GM20431 (cell line): Measurements from ENCODE around the gene PIP4K2A.
"Not testable (repeated sequence)": the region's sequence is repeated elsewhere in the genome, so short reads cannot be mapped to it uniquely, and the experiment has no call there.

Source experiments
- in situ Hi-C: fragments of 300-500 bp; cut with MseI, MboI; formaldehyde crosslinking; loops from one replicate; pipeline ENCODE4 v1.15.0; 2020; ENCODE audit warnings: low sequenced_read_pairs; ENCODE audit not compliant: unreplicated experiment

Gene PIP4K2A

GRCh38 chr10:22541900-22542299 lies 172.5 kb downstream of the PIP4K2A start:
- in situ Hi-C loops: no loop called here

DNA sequence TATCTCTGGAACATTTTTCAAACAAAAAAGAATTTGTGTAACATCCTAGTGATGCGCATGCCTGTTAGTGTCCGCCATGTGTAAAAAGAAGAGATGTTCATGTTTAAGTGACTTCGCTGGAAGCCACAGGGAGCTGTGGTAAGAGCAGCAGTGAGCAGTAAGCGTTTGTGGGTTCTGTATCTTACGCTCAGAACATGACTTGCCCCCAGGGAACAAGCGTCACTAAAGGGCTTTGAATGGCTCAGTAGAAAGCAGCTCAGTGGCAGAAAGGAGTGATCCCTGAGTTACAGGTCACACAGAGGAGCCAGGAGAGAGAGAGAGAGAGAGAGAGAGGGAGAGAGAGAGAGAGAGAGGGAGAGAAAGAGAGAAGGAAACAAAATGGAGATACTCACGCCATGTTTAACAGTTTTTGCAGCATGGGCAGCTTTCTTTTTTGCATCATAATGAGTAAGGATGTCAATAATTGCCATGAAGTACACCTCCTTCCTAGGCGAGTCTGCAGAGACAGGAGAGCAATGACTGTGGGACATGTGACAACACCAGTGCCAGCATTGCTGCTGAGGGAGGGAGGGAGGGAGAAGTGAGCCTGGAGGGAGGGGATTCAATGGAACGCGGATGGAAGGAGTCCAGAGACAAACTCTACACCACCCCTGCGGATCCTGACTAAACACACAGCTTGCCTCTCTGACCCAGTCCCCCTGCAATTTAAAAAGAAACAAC lies 174.6 kb downstream of the PIP4K2A start:
- in situ Hi-C loops: no loop called here

DNA sequence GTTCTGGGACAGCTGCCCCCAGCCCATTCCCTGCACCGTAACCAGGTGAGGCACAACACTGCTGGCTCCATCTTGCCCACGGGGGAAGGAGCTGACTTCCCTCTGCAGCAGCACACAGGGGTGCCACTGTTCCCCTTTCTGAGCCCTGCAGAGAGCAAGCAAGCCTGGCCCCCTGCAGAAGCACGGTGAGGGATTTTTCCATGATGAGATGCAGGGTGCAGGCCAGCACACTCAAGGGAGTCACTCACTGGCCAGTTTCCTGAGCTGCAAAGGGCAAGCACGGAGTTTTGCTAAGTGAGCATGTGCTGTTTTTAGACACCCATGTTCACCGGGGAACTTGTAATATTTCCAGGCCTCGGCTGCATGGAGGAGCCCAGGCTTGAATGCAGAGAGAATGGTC lies 176.6 kb downstream of the PIP4K2A start:
- in situ Hi-C loops: no loop called here

DNA sequence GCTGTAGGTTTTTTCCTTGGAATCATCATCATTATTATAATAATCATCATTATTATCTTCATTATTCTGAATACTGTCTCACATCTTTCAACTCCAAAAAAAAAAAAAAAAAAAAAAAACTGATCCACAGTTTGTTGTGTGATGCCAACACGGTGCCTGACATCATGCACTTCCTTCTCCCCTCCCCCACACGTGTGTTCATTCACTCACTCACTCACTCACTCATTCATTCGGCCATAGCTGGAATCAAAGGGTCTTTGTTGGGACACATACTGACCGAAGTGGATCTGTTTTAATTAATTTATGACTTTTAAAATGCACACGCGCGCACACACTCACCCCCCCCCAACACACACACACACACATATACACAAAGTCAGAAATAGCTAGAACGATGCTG lies 177.8 kb downstream of the PIP4K2A start:
- in situ Hi-C loops: no loop called here

DNA sequence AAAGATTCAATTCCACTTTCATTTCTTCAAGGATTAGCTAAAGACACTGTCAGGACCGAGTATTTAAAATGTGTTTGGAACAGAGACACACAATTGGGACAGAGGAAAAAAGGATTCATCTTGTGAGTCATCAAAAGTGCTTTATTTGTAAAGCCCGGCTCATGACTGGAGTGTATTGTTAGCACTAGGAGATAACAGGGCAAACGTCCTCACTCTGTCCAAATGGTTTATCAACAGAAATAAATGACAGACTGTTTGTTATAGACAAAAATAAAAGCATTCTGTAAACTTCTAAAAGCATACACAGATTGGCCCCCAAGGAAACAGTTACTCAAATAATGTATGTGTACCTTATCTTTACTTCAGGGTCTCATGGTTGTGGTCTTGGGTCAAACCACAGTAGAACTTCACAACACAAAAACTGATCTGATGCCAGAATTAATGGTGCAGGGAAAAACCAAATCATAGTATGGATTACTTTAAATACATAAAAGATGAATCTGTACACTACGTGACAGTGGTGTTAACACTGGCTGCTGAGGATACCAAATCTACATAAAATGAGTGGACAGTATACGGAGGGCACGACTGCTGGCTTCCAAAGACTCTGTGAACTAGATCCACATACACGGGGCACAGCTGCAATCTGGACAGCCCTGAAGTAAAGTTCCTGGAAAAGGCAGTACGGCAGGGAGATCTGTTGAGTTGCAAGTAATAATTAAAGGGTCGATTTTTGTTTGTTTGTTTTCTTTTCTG lies 179.4 kb downstream of the PIP4K2A start:
- in situ Hi-C loops: no loop called here

GRCh38 chr10:22531441-22531840 lies 182.9 kb downstream of the PIP4K2A start:
- in situ Hi-C loops: no loop called here

DNA sequence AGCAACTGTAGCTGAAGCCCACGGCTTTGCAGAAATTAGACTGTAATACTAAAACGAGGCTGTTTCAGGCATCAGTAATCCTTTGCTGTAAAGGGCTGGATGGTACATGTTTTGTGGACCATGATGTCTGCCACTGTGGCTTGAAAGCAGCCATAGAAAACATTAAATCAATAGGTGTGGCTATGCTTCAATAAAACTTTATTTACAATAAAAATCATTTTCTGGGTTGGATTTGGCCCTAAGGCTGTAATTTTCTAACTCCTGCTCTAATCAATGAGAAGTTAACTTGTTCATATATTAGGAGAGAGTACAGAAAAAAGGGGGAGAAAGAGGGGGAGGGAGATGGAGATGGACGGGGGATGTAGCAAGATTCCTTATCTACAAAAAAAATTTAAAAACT lies 183.4 kb downstream of the PIP4K2A start:
- in situ Hi-C loops: no loop called here

GRCh38 chr10:22527520-22527919 lies 186.9 kb downstream of the PIP4K2A start:
- in situ Hi-C loops: no loop called here

- in situ Hi-C loops: not testable (repeated sequence)
These were observed 190.0 kb downstream of the PIP4K2A start for GRCh38 chr10:22524333-22524732.

GRCh38 chr10:22520645-22521044 lies 193.7 kb downstream of the PIP4K2A start:
- in situ Hi-C loops: not testable (repeated sequence)

DNA sequence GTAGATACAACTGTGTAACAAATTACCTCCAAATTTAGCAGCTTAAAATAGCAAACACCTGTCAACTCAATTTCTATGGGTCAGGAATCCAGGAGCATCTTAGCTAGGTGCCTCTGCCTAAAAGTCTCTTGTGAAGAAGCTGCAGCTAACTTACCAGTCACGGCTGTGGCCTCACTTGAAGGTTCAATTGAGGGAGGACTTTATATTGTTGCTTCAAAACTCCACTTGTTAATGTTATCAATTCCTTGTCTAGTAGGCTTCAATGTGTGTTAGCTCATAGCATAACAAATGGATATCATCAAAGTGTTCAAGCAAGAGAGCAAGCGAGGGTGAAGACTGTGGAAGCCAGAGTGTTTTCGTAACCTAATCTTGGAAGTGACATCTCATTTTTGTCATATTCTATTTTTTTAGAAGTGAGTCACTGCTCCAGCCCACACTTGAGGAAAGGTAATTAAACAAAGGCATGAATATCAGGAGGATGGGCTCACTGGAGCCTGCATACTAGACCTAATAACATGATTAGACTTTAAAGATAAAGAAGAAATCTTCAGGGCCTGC lies 196.1 kb downstream of the PIP4K2A start:
- in situ Hi-C loops: no loop called here

GRCh38 chr10:22515009-22515408 lies 199.4 kb downstream of the PIP4K2A start:
- in situ Hi-C loops: no loop called here

GRCh38 chr10:22514414-22514758 lies 200.0 kb downstream of the PIP4K2A start:
- in situ Hi-C loops: not testable (repeated sequence)

- in situ Hi-C loops: not testable (repeated sequence)
These were observed 200.6 kb downstream of the PIP4K2A start for GRCh38 chr10:22513483-22514413.

DNA sequence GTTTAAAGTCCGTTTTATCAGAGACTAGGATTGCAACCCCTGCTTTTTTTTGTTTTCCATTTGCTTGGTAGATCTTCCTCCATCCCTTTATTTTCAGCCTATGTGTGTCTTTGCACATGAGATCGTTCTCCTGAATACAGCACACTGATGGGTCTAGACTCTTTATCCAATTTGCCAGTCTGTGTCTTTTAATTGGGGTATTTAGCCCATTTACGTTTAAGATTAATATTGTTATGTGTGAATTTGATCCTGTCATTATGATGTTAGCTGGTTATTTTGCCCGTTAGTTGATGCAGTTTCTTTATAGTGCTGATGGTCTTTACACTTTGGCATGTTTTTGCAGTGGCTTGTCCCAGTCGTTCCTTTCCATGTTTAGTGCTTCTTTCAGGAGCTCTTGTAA lies 202.4 kb downstream of the PIP4K2A start:
- in situ Hi-C loops: not testable (repeated sequence)

DNA sequence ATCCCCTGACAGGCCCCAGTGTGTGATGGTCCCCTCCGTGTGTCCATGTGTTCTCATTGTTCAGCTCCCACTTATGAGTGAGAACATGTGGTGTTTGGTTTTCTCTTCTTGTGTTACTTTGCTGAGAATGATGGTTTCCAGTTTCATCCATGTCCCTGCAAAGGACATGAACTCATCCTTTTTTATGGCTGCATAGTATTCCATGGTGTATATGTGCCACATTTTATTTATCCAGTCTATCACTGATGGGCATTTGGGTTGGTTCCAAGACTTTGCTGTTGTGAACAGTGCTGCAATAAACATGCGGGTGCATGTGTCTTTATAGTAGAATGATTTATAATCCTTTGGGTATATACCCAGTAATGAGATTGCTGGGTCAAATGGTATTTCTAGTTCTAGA lies 206.2 kb downstream of the PIP4K2A start:
- in situ Hi-C loops: not testable (repeated sequence)

DNA sequence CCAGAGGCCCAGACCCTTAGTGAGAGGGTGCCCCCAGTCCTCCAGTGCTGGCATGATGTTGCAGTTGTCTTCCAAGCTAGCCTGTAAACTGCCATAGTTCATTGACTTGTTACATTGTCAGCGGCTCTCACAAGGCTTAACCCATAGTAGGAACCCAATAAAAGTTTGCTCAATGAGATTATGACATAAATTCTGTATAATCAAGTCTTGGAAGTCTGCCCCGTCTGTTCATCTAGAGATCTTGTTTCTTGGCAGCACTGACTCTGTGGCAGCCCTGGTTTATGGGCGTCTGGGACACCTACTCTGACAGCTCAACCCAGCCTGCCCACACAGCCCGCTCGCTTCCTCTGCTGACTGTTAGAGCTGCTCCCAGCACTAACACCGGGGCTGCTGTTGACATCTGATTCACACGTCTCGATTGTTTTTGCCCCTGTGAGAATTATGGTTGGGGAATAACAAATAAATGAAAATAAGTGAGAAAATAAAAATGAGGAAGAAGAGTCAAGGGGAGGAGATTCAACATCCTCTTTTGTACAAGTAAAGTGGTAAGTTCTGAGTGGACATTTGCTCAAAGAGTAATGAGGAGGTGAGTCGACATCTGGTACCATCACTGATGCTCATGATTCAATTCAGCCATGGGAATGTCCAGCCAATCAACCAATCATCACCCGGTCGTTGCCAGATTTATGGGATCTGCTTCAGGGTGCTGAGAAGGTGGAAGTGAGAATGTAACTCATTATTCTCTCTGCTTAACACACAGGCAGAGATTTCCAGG lies 208.3 kb downstream of the PIP4K2A start:
- in situ Hi-C loops: no loop called here

DNA sequence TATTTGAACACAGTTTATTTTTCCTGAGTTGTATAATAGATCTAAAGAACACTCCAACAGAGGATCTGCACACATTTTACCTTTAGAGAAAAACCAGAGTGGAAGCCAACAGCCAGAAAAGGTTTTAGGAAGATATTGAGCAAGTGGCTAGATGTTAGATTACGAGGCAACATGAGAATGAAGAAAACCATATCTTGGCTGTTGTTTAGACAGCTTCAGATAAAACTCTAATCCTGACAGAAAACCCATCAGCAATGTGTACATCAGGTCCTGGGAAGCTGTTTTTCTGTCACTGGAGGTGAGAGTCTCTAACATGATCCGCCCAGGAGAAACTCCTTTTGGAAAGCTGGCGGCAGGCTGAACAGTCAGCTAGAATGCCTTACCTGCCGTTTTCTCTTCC lies 209.6 kb downstream of the PIP4K2A start:
- in situ Hi-C loops: no loop called here

- in situ Hi-C loops: no loop called here
These were observed 210.9 kb downstream of the PIP4K2A start for GRCh38 chr10:22503315-22504088.
